Lower leg skin (tissue), 3 donors: ENCODE data around the gene C1orf198.

Experiments
- CTCF ChIP-seq, 3 donors: fragments of 450-650 bp; IDR thresholded peaks; one replicate each; pipeline ENCODE4 v1.5.1; 2016; ENCODE audit warnings: antibody characterized with exemption in 3 of 3, mild to moderate bottlenecking in 3 of 3, moderate library complexity in 2 of 3
- POLR2A ChIP-seq, 2 donors: fragments of 450-650 bp; IDR thresholded peaks; one replicate each; pipeline ENCODE4 v1.6.1; 2016 to 2017; ENCODE audit warnings: antibody characterized with exemption in 2 of 2, mild to moderate bottlenecking in 1 of 2, moderate library complexity in 1 of 2

- TF ChIP-seq CTCF (IDR thresholded peaks at IDR 0.05) (no peak), POLR2A (IDR thresholded peaks at IDR 0.05) (no peak)
Measured at GRCh38 chr1:230898748-230899147, 30.4 kb upstream of the C1orf198 start.
